ENCODE results near the gene PACS2.
"Not testable (repeated sequence)": the region's sequence is repeated elsewhere in the genome, so short reads cannot be mapped to it uniquely, and the experiment has no call there.

Gene PACS2

GRCh38 chr14:105287249-105288102 is 27.1 kb upstream of the PACS2 start:
- DNase-seq = no peak

- DNase-seq = not testable (repeated sequence)
These were observed 25.6 kb upstream of the PACS2 start for GRCh38 chr14:105288936-105289335.

GRCh38 chr14:105290621-105291346 is 23.8 kb upstream of the PACS2 start:
- no peak for DNase-seq

GRCh38 chr14:105292826-105293711 is 21.5 kb upstream of the PACS2 start:
- no peak for DNase-seq

GRCh38 chr14:105294142-105294597 is 20.4 kb upstream of the PACS2 start:
- DNase-seq = peak in 33 of 51 donors; percentile 27 to 78 (median 59)

- not testable (repeated sequence) for DNase-seq
These were observed 17.2 kb upstream of the PACS2 start for GRCh38 chr14:105297311-105297710.

- peak in 3 of 51 donors; percentile 41 to 63 (median 58) for DNase-seq
These were observed 14.7 kb upstream of the PACS2 start for GRCh38 chr14:105299654-105300541.

- peak in 47 of 51 donors; percentile 72 to 98 (median 90) for DNase-seq
These were observed 13.9 kb upstream of the PACS2 start, which contains the start of gene BRF1 for GRCh38 chr14:105300542-105301102. Gene BRF1 (minus strand): TSS chr14:105301001. CDS start chr14:105300629, 372 bp downstream.

GRCh38 chr14:105301103-105301914 is 13.2 kb upstream of the PACS2 start:
- peak in 50 of 51 donors; percentile 74 to 99 (median 94) for DNase-seq

- DNase-seq = not testable (repeated sequence)
These were observed 12.7 kb upstream of the PACS2 start for GRCh38 chr14:105301915-105302249.

- no peak for DNase-seq
These were observed 10.6 kb upstream of the PACS2 start for GRCh38 chr14:105303949-105304348.

- DNase-seq = no peak
These were observed 10.0 kb upstream of the PACS2 start for GRCh38 chr14:105304565-105304964.

GRCh38 chr14:105305345-105305744 is 9.2 kb upstream of the PACS2 start:
- no peak for DNase-seq

- DNase-seq = no peak
These were observed 8.8 kb upstream of the PACS2 start for GRCh38 chr14:105305791-105306190.

GRCh38 chr14:105307052-105307727 is 7.4 kb upstream of the PACS2 start:
- no peak for DNase-seq

GRCh38 chr14:105309371-105309770 is 5.2 kb upstream of the PACS2 start:
- DNase-seq = no peak

- DNase-seq = peak in 6 of 51 donors; percentile 10 to 49 (median 27)
These were observed 2.7 kb upstream of the PACS2 start for GRCh38 chr14:105311838-105312237.

- DNase-seq = peak in 35 of 51 donors; percentile 36 to 87 (median 69)
These were observed 1.6 kb upstream of the PACS2 start for GRCh38 chr14:105312973-105313372.

Measured in hypothalamus (tissue), 51 donors.